A549 (cell line): ENCODE results near the gene E2F2.

ENCODE experiments used
- CBX2 ChIP-seq: fragments of 200-600 bp; sonication (generic); IDR thresholded peaks from 2 replicates; pipeline ENCODE4 v1.6.1; 2016; ENCODE audit warnings: low read depth, mild to moderate bottlenecking, borderline replicate concordance
- CTCF ChIP-seq: fragments of >200 bp; sonication (Bioruptor Twin); formaldehyde crosslinking; IDR thresholded peaks from 3 replicates; pipeline ENCODE4 v1.5.1; 2016
- PHF8 ChIP-seq: fragments of 200-600 bp; sonication (generic); IDR thresholded peaks from 2 replicates; pipeline ENCODE4 v1.6.1; 2016; ENCODE audit warnings: low read depth, mild to moderate bottlenecking, antibody characterized with exemption, moderate library complexity, borderline replicate concordance
- RFX5 ChIP-seq: fragments of 450-650 bp; IDR thresholded peaks from 2 replicates; pipeline ENCODE4 v1.7.1; 2014; ENCODE audit warnings: antibody characterized with exemption, mild to moderate bottlenecking, moderate library complexity
- USF2 ChIP-seq: fragments of 450-650 bp; IDR thresholded peaks from 2 replicates; pipeline ENCODE4 v1.6.1; 2014; ENCODE audit warnings: antibody characterized with exemption

- TF ChIP-seq USF2, result no peak
- no peak for TF ChIP-seq CTCF
- no peak for TF ChIP-seq CBX2
- TF ChIP-seq PHF8, result no peak
- TF ChIP-seq RFX5, result no peak
Observed at GRCh38 chr1:23469372-23469982, 61.6 kb downstream of the E2F2 start.
